Adrenal gland (tissue), 5 donors: Measurements from ENCODE around the gene SSR2.

ENCODE experiments used
- CTCF ChIP-seq, 6 experiments: fragments of 450-650 bp in 4 of 6; fragments of 200-600 bp in 2 of 6; sonication (generic) in 1 of 6; IDR thresholded peaks; 1 replicate in 5 of 6; 2 replicates in 1 of 6; pipeline versions ENCODE4 v1.5.1 to v1.8.0; 2016 to 2021; ENCODE audit warnings: antibody characterized with exemption in 6 of 6, mild to moderate bottlenecking in 2 of 6, moderate library complexity in 1 of 6
- POLR2A ChIP-seq, 2 donors: fragments of 450-650 bp; IDR thresholded peaks; one replicate each; pipeline ENCODE4 v1.6.1; 2017; ENCODE audit warnings: antibody characterized with exemption in 2 of 2, mild to moderate bottlenecking in 2 of 2, moderate library complexity in 1 of 2
- donor health status: DM: no; HTN: no; CAD: no.

DNA sequence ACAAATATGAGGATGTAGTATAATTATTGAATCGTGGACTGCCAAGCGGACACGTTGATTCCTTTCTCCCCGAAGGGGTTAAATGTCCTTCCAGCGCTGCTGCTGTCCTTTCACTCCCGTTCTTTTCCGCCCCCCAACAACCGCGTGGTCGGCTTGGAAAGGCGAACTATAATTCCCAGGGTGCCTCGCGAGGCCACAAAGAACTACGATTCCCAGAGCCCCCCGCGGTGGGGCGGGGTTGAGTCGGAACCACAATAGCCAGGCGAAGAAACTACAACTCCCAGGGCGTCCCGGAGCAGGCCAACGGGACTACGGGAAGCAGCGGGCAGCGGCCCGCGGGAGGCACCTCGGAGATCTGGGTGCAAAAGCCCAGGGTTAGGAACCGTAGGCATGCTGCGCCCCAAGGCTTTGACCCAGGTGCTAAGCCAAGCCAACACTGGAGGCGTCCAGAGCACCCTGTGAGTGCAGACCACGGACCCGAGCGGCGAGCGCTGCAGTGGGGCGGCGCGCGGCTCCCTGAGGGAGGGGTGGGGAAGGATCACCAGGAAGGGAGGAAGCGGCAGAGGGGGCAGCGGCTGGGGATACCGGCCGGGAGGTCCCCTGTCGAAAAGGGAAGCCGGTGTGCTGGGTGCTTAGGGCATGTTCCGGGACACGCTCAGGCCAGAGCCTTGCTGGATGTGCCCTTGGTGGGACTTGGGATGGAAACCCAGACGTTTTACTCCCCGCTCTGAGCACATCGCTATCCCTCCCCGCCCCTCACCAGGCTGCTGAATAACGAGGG, 33.9 kb upstream of the SSR2 start, which contains the start of gene LAMTOR2:
- no peak for TF ChIP-seq CTCF (IDR thresholded peaks at IDR 0.05)
- TF ChIP-seq POLR2A (IDR thresholded peaks at IDR 0.05): peak in 1 of 2 donors; percentile 54
